ENCODE measurements around the gene PIGN. TPM values are rescaled to one million over a fixed set of nuclear protein-coding genes. Genes with fewer than 3 reads are reported as not detected.

Gene PIGN
- 17.3 and 23.3 TPM in 2 replicates for total RNA-seq

GRCh38 chr18:62186774-62187542, at the start of gene PIGN, which contains the start of gene RELCH:
Gene PIGN, minus strand, starts transcription at chr18:62187056. Its CDS starts 25,703 bp downstream, at chr18:62161353.
Gene RELCH, plus strand, starts transcription at chr18:62187255. Its CDS starts 251 bp downstream, at chr18:62187506.

Other genes starting within 250 kb of the PIGN start
- gene RELCH, start 199 bp upstream of the PIGN start, total RNA-seq, result 6.4 and 14.2 TPM in 2 replicates
- gene TNFRSF11A, start 138.3 kb upstream of the PIGN start, total RNA-seq, result 0.16 and 0.23 TPM in 2 replicates